Activated T-cell treated with anti-CD3 and anti-CD28 coated beads, Interleukin-2, amount 50 U/mL, for 48 hours (primary cell): ENCODE results near the gene FOXP1.
A peak's percentile ranks its signal among the peaks of the same experiment; 100 is the strongest.

Experiments used
- DNase-seq, 2 experiments: peaks; one replicate each; pipeline ENCODE4 v3.0.0-alpha.2; 2020

The FOXP1 gene

DNA sequence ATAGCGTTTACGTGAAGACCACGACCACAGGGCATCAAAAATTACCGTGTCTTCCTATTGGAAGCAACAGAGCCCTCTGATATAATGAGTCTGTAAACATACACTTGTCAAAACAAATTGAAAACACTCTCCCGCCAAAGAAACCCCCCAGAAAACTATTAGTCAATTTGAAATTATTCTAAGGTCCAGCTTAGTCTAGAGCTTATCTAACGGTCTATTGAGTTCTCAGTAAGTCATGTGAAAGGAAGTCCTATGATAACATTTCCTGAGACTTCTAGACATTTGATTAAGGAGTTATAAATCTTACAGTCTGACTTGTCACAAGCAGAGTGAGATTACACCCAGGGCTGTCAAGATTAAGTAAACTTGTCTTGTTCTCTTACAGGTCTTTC lies 356.3 kb downstream of the FOXP1 start:
- DNase-seq, result no peak

DNA sequence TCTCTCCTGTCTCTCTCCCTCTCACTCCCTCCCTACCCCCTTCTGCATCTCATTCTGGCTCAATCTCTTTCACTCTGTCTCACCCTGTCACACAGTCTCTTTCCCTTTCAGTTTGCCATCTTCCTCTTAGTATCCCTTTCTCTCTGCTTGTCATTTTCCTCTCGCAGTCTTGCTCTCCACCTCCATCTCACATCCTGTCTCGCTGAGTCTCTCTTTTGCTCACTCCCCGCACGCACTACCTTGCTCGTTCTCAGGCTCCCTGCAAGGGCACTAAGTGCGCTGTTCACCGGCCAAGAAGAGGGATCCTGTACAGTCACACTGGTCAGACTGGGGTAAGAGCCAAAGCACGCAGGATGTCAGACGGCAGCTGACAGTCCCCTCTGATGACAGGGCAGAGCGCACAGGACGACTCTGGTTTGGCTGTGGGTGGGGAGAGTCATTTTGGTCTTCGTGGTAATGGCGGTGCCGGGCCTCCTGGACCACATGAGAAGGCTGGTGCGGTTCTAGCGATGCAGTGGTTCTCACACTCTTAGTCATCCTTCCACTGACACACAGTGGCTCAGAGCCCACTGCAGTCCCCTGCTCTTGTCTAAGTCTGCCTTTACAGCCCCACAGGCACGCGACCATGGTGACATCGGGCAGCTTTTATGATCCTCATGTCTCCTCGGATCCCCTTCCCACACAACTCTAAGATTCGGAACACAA lies 356.8 kb downstream of the FOXP1 start:
- peak; percentile 94 to 95 for DNase-seq

DNA sequence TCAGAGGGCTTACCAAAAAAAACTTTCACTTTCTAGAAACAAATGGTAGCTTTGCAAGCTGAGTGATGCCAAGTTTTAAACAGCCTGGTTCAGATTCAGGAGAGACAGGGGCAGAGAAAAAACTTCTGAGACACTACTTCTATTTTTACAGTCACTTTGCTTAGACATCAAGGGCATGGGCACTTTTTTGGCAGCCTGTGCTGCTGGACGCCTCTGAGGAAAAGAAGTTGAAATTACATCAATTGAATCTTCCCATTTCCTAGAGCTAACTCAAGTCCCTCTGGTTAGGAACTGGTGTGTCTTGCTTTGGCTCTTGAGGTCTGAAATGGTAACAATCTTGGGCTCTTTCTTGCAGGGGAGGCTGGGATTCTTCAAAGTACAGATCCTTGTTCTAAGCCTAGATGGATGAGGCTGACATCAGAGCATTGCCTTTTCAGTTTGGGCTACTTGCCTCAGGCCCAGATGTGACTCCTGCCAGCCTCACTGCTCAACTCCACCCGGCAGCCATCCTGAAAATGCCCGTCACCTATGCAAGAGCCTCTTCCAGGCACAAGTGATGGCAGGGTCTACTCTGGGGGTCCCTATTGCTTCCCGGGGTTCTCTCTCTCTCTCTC lies 357.5 kb downstream of the FOXP1 start:
- DNase-seq, result peak; percentile 63 to 69

DNA sequence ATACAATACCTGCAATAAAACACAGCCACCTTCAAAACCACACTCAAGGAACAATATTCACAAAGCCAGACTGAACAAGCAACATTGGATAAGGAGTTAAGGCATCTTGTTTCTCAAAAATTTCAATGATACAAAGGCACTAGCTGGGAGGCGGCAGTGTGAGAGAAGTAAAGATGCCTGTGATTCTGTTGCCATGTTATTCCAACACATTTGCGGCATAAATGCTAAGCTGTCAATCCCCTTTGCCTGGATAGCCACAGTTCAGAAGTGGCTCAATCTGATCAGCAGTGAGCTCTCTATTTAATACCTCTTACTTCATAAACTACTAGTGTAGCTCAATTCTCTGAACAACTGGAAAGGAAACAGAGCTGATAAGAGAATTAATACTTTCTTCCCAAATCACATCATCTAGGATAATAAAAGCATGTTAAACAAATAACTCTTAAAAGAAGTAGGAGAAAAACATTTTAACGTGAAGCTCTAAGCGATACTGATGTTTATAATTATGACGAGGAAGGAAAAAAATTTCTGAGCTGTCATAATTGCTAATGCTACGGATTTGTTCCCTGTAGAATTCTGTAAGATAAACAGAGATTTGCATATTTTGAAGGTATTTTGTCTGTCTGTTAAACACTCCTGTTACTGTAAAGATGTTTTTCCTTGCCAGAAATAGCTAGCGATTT lies 358.4 kb downstream of the FOXP1 start:
- DNase-seq, result no peak

GRCh38 chr3:71219744-71220638 lies 363.5 kb downstream of the FOXP1 start:
- DNase-seq, result peak; percentile 55 to 64

- no peak for DNase-seq
Observed at GRCh38 chr3:71218508-71218907, 365.0 kb downstream of the FOXP1 start.

- no peak for DNase-seq
Observed at GRCh38 chr3:71217640-71218222, 365.8 kb downstream of the FOXP1 start.

GRCh38 chr3:71215351-71215750 lies 368.2 kb downstream of the FOXP1 start:
- no peak for DNase-seq

DNA sequence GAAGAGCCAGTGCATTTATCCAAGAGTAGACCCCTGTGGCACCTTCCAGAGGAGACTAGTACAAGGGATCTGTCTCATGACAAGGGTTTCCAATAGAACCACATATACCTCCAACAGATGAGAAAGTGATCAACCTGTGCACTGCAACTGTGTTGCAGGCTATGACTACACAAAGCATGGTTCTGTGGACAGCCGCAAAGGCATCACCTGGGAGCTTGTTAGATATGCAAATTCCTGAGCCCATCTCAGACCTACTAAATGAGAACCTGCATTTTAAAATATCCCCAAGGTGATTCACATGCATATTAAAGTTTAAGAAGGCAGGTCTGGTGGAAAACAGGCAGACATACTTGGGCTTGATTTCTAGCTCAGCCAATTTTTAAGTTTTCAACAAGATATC lies 368.7 kb downstream of the FOXP1 start:
- DNase-seq, result no peak

DNA sequence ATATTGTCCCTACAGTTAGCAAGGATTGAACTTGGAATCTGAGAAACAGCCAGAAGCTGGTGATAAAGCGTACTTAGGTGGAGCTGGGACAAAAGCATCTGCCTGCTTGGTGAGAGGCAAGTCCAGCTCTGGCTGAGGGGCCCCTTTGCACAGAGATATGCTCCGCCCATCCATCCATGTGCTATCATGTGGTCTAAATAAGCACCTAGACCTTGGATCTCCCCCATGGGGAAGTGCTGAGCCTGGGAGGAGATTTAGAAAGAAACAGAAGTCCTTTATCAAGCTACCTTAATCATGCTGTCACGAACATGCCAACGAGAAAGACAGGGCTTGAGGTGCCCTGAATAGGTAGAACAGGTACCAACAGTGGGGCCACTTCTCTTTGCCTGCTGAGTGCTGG lies 369.5 kb downstream of the FOXP1 start:
- no peak for DNase-seq

DNA sequence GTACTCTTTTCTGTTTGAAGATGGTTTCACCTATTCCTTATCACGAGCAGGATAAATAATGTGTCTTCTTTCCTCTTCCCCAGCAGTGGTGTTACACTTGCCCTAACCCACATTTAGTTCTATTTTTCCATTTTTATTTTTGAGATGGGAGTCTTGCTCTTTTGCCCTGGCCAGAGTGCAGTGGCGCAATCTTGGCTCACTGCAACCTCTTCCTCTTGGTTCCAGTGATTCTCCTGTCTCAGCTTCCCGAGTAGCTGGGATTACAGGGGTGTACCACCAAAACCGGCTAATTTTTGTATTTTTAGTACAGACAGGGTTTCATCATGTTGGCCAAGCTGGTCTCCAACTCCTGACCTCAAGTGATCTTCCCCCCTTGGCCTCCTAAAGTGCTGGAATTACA lies 372.4 kb downstream of the FOXP1 start:
- DNase-seq, result no peak

GRCh38 chr3:71210257-71211007 lies 373.1 kb downstream of the FOXP1 start:
- DNase-seq, result no peak

DNA sequence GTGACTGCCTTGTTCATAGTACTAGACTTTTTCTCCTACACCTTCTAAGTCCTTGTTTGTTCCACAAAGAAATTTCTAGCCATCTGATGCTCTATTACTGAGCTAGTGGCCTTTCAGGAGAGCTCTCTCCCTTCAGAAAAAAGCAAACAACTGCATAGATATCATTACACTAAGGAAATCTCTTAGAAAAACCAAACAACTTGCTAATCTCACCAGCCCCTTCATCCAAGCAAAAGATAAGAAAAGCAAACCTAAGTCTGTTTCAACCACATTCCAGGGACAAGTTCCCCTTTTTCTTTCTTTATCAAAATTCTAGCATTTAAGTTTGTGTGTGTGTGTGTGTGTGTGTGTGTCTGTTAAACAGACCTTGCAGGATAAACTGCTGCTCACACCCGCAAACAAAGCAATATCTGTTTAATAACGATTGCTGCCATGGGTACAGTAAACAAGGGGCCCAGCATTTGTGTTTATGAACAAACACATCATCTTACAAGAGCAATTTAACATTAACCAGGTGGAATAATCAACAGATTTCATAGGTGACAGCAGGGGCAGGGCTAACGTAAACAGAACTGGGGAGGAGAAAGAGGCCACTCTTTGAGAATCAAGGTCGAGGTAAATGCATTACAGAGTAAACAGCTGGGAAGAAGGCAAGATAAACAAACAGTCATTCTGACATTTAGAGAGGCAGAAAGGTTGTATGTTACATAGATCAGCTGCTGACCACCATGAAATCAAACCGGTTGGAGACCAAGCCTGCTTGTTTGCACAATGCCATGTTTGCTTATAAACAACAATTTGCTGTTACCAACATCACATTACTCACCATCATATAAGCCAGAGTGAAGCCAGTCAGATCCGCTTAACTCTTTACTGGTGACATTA lies 375.1 kb downstream of the FOXP1 start:
- DNase-seq, result no peak

GRCh38 chr3:71207632-71208031 lies 375.9 kb downstream of the FOXP1 start:
- DNase-seq, result no peak

- no peak for DNase-seq
Observed at GRCh38 chr3:71206305-71207165, 377.0 kb downstream of the FOXP1 start.

DNA sequence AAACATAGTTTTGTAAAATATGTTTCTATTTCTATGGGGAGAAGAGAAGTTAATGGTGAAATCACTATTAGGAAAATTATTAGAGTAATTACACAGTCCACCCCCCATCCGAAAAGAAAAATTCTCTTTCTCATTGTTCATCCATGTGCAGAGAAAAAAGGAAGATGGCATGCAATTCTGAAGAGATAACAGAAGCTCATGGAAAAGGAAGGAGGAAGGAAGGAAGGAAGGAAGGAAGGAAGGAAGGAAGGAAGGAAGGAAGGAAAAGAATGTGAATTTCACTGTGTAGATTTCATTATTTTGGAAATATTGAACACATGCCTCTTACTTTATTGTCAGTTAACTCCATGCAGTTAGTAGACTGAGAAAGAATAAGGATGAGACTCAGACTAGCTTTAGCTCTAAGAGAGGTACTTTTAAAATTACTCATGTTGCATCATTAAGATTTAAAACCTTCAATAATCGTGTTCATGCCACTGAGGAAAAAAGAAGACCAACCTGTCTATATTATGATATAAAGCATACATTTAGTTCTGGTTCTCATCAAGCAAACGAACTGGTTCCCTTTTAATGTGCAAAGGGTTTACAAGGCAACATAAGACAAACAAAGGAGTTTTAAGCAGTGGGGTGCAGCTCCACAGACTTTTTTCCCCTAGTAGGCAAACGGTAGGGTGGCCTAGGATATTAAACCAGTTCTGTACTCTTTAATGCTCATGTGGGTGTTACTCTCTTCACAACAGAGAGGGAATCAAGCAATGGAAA lies 379.6 kb downstream of the FOXP1 start:
- DNase-seq, result no peak

GRCh38 chr3:71202848-71203533 lies 380.5 kb downstream of the FOXP1 start:
- DNase-seq, result no peak

DNA sequence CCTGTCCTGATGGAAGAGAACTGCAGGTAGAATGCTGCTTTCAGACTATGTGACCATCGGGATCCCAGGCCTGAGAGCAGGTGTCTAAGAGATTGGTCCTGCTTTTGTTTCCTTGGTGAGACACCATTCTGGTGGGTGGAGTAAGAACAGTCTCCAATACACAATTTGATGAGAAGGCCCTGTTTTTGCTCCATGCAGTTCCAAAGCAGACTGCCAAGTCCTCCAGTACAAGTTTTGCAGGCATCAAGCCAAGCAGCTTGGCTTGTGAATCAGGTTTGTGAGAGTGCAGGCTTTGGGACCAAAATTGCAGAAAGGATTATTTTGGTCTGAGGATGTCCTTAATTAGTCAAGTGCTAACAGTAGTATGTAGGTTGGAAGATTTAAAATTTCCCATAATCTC lies 381.6 kb downstream of the FOXP1 start:
- DNase-seq, result no peak
